Neuronal stem cell (in vitro differentiated cells): ENCODE measurements around the gene VDAC2.

ENCODE experiments used
- DNase-seq: peaks from one replicate; pipeline ENCODE4 v3.0.0-alpha.2; 2013; ENCODE audit warnings: low spot score
- H2AFZ ChIP-seq: one replicate; pipeline ENCODE4 v1.6.1; 2013; ENCODE audit warnings: mild to moderate bottlenecking, low read length, inconsistent platforms
- H2AK5ac ChIP-seq: 2 replicates; pipeline ENCODE4 v1.6.1; 2013; ENCODE audit warnings: low read depth, mild to moderate bottlenecking, inconsistent platforms, low read length, moderate library complexity, mixed read lengths
- H2BK120ac ChIP-seq: 2 replicates; pipeline ENCODE4 v1.6.1; 2013; ENCODE audit warnings: low read depth, mild to moderate bottlenecking, inconsistent platforms, low read length, moderate library complexity, mixed read lengths
- H2BK12ac ChIP-seq: one replicate; pipeline ENCODE4 v1.6.1; 2013; ENCODE audit warnings: low read length, inconsistent platforms
- H2BK15ac ChIP-seq: 2 replicates; pipeline ENCODE4 v1.6.1; 2013; ENCODE audit warnings: mild to moderate bottlenecking, low read length, inconsistent platforms, mixed read lengths
- H2BK5ac ChIP-seq: one replicate; pipeline ENCODE4 v1.6.1; 2013; ENCODE audit warnings: inconsistent platforms, mild to moderate bottlenecking, low read length, moderate library complexity
- H3K14ac ChIP-seq: one replicate; pipeline ENCODE4 v1.6.1; 2013; ENCODE audit warnings: low read length, inconsistent platforms
- H3K18ac ChIP-seq: 2 replicates; pipeline ENCODE4 v1.6.1; 2013; ENCODE audit warnings: low read length, inconsistent platforms
- H3K23ac ChIP-seq: 2 replicates; pipeline ENCODE4 v1.6.1; 2013; ENCODE audit warnings: low read depth, mild to moderate bottlenecking, mixed read lengths, low read length, inconsistent platforms; ENCODE audit not compliant: poor library complexity
- H3K27ac ChIP-seq: replicated peaks from 3 replicates; pipeline ENCODE4 v1.5.1; 2013; ENCODE audit warnings: low read length, inconsistent platforms
- H3K27me3 ChIP-seq, 3 experiments: 2 replicates each; pipeline ENCODE4 v1.6.1; 2013; ENCODE audit warnings: low read length in 3 of 3, mild to moderate bottlenecking in 2 of 3, inconsistent platforms in 1 of 3, low read depth in 1 of 3, mixed read lengths in 1 of 3, moderate library complexity in 1 of 3; ENCODE audit not compliant: control insufficient read depth in 3 of 3, insufficient read depth in 3 of 3
- H3K36me3 ChIP-seq, 2 donors: replicated peaks in 1 of 2; 2 replicates each; pipeline ENCODE4 v1.6.1; 2013; ENCODE audit warnings: low read length in 2 of 2; ENCODE audit not compliant: control insufficient read depth in 2 of 2, insufficient read depth in 2 of 2
- H3K4ac ChIP-seq: 2 replicates; pipeline ENCODE4 v1.6.1; 2013; ENCODE audit warnings: inconsistent platforms, mild to moderate bottlenecking, low read length, moderate library complexity
- H3K4me1 ChIP-seq, 2 donors: 1 replicate in 1 of 2; 2 replicates in 1 of 2; pipeline ENCODE4 v1.6.1; 2013; ENCODE audit warnings: low read length in 2 of 2, low read depth in 1 of 2; ENCODE audit not compliant: control insufficient read depth in 2 of 2, insufficient read depth in 1 of 2
- H3K4me2 ChIP-seq: one replicate; pipeline ENCODE4 v1.6.1; 2013; ENCODE audit warnings: mild to moderate bottlenecking, low read length, inconsistent platforms; ENCODE audit not compliant: insufficient read depth, poor library complexity, severe bottlenecking
- H3K4me3 ChIP-seq, 2 donors: 2 replicates each; pipeline ENCODE4 v1.5.1; 2013; ENCODE audit warnings: low read length in 2 of 2, mild to moderate bottlenecking in 2 of 2, inconsistent platforms in 1 of 2, moderate library complexity in 1 of 2
- H3K79me1 ChIP-seq: one replicate; pipeline ENCODE4 v1.6.1; 2013; ENCODE audit warnings: low read depth, mild to moderate bottlenecking, inconsistent platforms, low read length, moderate library complexity
- H3K9ac ChIP-seq: one replicate; pipeline ENCODE4 v1.6.1; 2013; ENCODE audit warnings: mild to moderate bottlenecking, low read depth, low read length, inconsistent platforms; ENCODE audit not compliant: poor library complexity
- H3K9me3 ChIP-seq, 2 donors: replicated peaks in 1 of 2; 2 replicates each; pipeline versions ENCODE3 to v1.6.1; 2013; ENCODE audit warnings: low read length in 2 of 2, mild to moderate bottlenecking in 2 of 2, inconsistent platforms in 1 of 2, low read depth in 1 of 2, mixed read lengths in 1 of 2, moderate library complexity in 1 of 2; ENCODE audit not compliant: control insufficient read depth in 2 of 2, insufficient read depth in 1 of 2
- H4K8ac ChIP-seq: one replicate; pipeline ENCODE4 v1.6.1; 2013; ENCODE audit warnings: low read depth, mild to moderate bottlenecking, inconsistent platforms, low read length, moderate library complexity
- H4K91ac ChIP-seq: one replicate; pipeline ENCODE4 v1.6.1; 2013; ENCODE audit warnings: low read length, low read depth, mild to moderate bottlenecking, inconsistent platforms; ENCODE audit not compliant: poor library complexity
- whole genome bisulfite sequencing, 2 donors: extraction: QIAGEN DNeasy Blood & Tissue Kit; methylation state at CpG; one replicate each; pipeline ENCODE4 v1.1.7; 2013; ENCODE audit warnings: missing lambda C conversion rate in 2 of 2, mixed read lengths in 1 of 2; ENCODE audit not compliant: insufficient read length in 2 of 2, insufficient replicate concordance in 1 of 2; ENCODE audit errors: extremely low coverage in 2 of 2; 5-methylcytosine and 5-hydroxymethylcytosine counted together

Gene VDAC2

GRCh38 chr10:75235375-75236177 lies 25.0 kb downstream of the VDAC2 start, which contains the start of gene COMTD1:
Gene COMTD1 (minus strand): TSS chr10:75235957. CDS start chr10:75235928, 29 bp downstream.
- Histone ChIP-seq H2BK5ac (peak within 1 kb of the TSS; percentile 67), H3K27me3 (peaks cover 0 to 10% (median 5%) of the 10 kb centered on the region in 3 experiments), H3K36me3 (peaks cover 11 to 33% of the 10 kb centered on the region in 2 donors), H3K9me3 (no peaks in the 10 kb centered on the region), H4K8ac (no peak within 1 kb of the TSS), H3K4me2 (peak within 1 kb of the TSS; percentile 100), H2BK12ac (peak within 1 kb of the TSS; percentile 53), H3K27ac (no peak within 1 kb of the TSS), H4K91ac (no peak within 1 kb of the TSS), H3K14ac (peak within 1 kb of the TSS; percentile 67), H2BK120ac (no peak within 1 kb of the TSS), H2BK15ac (peak within 1 kb of the TSS; percentile 35), H2AK5ac (peak within 1 kb of the TSS; percentile 40), H3K9ac (peak within 1 kb of the TSS; percentile 90), H3K4me1 (peaks cover 3 to 7% of the 10 kb centered on the region in 2 donors), H3K18ac (peak within 1 kb of the TSS; percentile 94), H3K79me1 (no peaks in the 10 kb centered on the region), H3K4me3 (peak within 1 kb of the TSS; percentile 69 to 81), H2AFZ (peak within 1 kb of the TSS; percentile 98), H3K23ac (peak within 1 kb of the TSS; percentile 92), H3K4ac (no peak within 1 kb of the TSS)
- no CpG with 5 or more reads among the region's 76 CpGs for WGBS, 2 donors
- peak; percentile 85 for DNase-seq

DNA sequence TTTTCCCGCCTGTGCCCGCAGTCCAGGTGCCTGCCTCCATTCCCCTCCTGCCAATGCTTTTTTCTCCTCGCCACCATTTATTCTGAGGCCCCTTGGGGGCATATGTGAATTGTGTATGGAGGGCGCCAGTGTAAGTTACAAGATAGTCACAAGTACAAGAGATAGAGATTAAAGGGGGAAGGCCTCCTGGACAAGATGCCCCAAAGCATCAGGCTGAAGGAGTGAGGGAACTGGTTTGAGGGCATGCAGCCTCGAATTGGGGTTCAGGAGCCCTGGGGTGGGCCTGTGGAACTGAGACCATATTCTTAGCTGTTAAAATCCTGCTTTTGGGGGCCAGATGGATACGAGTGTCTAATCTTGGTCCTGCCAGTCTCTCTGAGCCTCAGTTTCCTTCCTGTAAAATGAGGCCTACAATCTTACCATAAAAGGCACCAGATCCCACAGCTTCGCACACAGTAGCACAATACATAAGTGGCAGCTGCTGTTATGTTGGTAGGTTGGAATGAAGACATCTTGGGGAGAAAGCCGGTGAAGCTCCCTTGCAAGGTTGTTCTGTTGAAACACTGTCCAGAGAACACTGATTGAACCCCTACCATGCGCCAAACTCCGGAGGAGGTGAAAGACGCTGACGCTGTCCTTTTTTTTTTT lies 25.7 kb downstream of the VDAC2 start:
- Histone ChIP-seq H2BK15ac (no peak overlapping the region), H2BK120ac (no peak overlapping the region), H3K18ac (no peak overlapping the region), H3K27ac (no peak overlapping the region), H3K9ac (no peak overlapping the region), H4K91ac (no peak overlapping the region), H3K14ac (no peak overlapping the region), H3K36me3 (peaks cover 11 to 26% of the 10 kb centered on the region in 2 donors), H2AFZ (peak overlapping the region; percentile 98), H2BK5ac (no peak overlapping the region), H4K8ac (no peak overlapping the region), H3K4me3 (peak overlapping the region in 1 of 2 donors; percentile 69), H3K79me1 (no peaks in the 10 kb centered on the region), H3K27me3 (peaks cover 0 to 10% (median 5%) of the 10 kb centered on the region in 3 experiments), H3K9me3 (no peaks in the 10 kb centered on the region), H3K23ac (peak overlapping the region; percentile 92), H3K4me1 (peaks cover 3 to 7% of the 10 kb centered on the region in 2 donors), H2AK5ac (no peak overlapping the region), H2BK12ac (no peak overlapping the region), H3K4ac (no peak overlapping the region), H3K4me2 (no peak overlapping the region)
- WGBS, 2 donors: no CpG with 5 or more reads among the region's 12 CpGs
- DNase-seq: no peak

GRCh38 chr10:75238182-75239095 lies 27.8 kb downstream of the VDAC2 start:
- H2BK15ac ChIP-seq: no peak overlapping the region
- H3K79me1 ChIP-seq: no peaks in the 10 kb centered on the region
- H3K36me3 ChIP-seq: peaks cover 0 to 5% of the 10 kb centered on the region in 2 donors
- no peak overlapping the region for H3K23ac ChIP-seq
- H3K9ac ChIP-seq: no peak overlapping the region
- no peaks in the 10 kb centered on the region for H3K9me3 ChIP-seq
- H2BK12ac ChIP-seq: no peak overlapping the region
- peak overlapping the region; percentile 11 for H2AK5ac ChIP-seq
- no peak for DNase-seq
- H2AFZ ChIP-seq: no peak overlapping the region
- H3K4ac ChIP-seq: no peak overlapping the region
- H4K91ac ChIP-seq: no peak overlapping the region
- H4K8ac ChIP-seq: no peak overlapping the region
- no peak overlapping the region for H3K14ac ChIP-seq
- H3K4me2 ChIP-seq: no peak overlapping the region
- peaks cover 3 to 7% of the 10 kb centered on the region in 2 donors for H3K4me1 ChIP-seq
- H3K18ac ChIP-seq: no peak overlapping the region
- no peak overlapping the region for H2BK120ac ChIP-seq
- H3K4me3 ChIP-seq: no peak overlapping the region
- no peak overlapping the region for H3K27ac ChIP-seq
- peak overlapping the region; percentile 57 for H2BK5ac ChIP-seq
- no CpG with 5 or more reads among the region's 37 CpGs for WGBS, 2 donors
- peaks cover 0 to 13% (median 5%) of the 10 kb centered on the region in 3 experiments for H3K27me3 ChIP-seq
